ENCODE results near the gene RAMP1.
"Not testable (repeated sequence)": the region's sequence is repeated elsewhere in the genome, so short reads cannot be mapped to it uniquely, and the experiment has no call there.

Gene RAMP1

DNA sequence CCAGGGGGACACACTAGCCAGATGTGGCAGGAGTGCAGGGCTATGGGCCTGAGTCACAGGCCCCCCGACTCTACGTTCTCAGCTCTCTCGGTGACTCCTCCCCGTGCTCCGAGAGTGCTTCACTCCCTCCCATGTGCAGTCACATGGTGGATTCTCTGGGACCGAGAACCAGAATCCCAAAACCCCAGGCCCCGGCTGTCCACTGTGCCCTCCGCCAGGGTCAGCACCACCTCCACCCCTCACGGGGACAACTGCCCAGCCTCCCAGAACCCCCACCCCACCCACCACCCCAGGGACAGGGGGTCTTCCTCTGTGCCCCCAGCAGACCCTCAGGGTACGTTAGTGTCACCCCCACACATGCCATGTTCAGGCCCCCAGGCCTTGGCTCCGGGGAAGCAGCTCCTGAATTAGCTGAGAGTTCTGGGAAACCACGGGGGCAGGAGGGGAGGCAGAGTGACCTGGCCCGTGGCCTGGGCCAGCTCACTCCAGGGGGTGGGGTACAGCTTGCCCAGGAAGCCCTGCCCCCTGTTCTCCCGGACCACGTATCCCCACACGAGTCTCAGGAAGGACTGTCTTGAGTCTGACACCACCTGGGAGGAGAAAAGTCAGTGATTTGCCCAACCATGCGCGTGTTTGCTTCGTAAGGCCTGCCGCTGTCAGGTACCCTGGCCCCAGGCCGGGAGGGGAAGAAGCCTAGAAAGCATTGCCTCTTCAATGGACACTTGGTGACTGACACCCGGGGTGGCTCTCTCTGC, 4.4 kb downstream of the RAMP1 start:
- no peak for DNase-seq

DNA sequence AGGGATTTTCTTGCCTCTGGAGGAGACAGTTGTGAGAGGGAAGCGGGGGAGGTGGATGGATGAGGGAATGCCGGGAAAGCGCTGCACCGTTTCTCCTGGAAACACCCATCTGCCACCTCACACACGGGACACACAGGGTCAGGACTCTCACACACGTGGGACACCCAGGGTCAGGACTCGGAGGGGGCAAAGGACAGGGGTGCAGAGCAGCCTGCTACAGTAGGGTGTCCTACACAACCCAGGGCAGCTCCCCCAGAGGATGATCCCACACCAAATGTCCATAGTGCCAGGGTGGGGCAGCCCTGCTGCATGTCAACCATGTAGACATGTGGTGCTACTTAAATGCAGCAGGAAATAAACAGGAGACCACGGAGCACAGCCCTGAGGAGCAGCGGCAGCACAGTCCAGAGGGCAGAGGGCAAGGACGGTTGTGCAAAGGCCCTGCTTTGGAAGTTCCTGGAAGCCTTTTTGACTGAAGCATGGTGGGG, 5.1 kb downstream of the RAMP1 start:
- DNase-seq: no peak

DNA sequence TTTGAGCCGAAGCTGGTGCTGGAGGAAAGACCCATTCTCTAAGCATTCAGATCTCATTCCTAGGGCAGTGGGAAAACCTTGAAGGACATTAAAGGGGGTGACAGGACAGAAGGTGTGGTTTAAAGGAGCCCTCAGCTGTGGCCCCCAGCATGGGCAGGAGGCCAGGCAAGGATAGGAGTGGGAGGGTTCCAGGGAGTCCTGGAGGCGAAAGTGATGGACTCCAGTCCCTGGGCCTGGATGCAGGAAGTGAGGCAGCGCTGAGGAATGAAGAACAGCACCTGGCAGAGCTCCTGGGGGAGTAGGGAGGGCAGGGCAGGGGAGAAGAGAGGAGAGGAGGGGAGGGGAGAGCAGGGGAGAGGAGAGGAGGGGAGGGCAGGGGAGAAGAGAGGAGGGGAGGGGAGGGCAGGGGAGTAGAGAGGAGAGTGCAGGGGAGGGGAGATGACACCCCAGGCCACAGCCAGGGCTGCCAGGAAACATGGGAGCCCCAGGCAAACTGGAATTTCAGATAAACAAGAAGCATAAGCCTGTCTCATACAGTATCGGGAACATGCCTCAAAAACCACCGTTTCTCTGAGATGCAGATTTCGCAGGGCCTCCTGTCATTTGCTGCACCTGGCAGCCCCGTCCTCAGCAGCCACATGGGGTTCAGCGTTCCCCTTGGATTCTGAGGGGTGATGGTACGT, 5.7 kb downstream of the RAMP1 start:
- DNase-seq: no peak

DNA sequence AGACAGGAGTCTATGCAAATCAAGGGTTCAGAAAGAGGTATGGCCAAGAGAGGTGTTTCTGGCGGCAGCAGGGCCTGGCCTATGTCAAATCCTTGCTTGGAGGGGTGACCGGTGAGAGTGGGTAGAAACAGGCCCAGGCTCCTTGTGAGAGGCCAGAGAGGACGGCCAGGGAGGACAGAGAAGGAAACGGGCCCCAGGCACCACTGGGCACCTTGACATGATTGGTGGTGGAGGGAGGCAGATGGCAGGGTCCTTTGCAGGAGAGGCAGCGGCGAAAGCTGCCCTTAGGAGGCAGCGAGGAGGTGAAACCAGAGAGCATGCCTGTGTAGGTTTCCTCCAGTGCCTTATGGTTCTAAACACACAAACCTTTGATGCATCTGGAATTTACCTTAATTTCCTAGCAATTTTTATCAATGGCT, 6.2 kb downstream of the RAMP1 start:
- no peak for DNase-seq

DNA sequence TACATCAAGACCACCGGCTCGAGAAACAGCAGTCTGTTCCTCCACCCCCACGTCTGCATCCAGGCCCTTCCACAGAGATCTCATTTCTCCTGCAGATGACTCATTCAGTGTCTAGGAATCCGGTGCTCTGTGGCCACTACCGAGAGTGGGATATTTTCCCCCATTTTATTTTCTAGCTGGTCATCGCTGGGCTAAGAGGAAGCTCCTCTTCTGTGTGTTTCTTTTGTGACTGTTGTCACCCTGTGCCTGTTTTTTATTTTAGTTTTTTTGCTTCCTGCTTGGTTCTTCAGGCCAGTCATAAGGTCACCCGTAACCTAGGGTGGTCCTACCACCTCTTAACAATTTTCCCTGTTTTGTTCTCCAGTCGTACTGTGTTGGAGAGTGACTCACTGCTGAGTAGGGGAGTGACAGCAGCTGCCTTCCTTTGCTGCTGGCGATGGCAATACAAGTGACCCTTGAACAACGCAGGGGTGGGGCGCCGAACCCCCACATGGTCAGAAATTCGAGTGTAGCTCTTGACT, 6.7 kb downstream of the RAMP1 start:
- DNase-seq: no peak

DNA sequence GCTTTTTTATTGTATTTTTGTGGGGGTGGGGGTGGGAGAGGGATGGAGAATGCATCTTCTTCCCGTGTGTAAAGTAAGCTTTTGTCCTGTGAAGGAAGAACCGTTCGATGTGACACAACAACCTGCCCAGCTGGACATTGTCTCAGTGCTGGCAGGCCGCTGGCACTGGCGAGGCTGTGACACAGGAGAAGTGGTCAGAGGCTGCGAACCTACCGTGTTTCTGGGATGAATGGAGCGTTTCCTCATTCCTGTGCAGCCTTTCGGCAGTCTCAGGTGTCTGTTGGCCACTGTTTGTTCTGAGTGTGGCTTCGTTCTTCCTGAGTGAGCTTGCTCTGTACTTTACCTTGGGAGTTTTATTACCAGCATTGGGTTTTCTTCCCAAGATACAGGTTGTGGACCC, 8.0 kb downstream of the RAMP1 start:
- DNase-seq: no peak

DNA sequence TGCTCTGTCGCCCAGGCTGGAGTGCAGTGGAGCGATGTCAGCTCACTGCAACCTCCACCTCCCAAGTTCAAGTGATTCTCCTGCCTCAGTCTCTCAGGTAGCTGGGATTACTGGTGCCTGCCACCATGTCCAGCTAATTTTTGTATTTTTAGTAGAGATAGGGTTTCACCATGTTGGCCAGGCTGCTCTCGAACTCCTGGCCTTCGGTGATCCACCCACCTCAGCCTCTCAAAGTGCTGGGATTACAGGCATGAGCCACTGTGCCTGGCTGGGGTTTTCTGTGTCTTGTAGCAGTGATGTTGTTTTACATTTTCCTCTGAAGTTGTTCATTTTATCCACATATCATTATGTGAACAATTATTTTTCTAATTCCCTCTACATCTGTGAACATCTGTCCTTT, 8.7 kb downstream of the RAMP1 start:
- DNase-seq: not testable (repeated sequence)

DNA sequence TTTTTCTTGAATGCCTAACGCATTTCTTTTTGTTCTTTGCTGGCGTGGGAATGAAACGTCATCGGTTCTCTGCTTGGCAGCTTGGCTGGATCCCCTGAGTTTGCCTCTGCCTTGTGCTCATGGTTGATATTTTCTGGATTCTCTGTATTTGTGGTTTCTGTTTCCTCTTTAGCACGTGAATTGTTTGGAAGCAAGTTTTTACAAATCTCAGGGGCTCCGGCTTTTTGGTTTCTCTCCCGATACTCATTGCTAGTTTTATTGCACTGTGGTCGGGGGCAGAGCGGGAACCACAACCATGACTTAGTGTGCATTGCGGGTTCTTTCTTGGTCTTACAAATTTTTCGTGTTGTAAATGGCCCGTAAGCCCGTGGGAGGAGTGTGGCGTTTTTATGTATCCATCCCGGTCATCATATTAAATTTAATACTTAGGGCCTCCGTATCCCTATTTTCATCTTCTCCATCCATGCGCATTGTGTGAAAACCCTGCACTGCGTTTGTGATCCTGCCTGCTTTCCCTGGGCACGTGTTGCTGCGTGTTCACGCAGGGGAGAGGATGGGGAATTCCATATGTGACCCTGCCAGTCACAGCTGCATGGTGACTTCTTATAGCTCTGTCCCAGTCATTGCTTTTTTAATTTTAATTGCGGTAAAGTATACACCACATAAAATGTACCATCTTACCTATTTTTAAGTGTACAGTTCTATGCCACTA, 9.4 kb downstream of the RAMP1 start:
- no peak for DNase-seq

DNA sequence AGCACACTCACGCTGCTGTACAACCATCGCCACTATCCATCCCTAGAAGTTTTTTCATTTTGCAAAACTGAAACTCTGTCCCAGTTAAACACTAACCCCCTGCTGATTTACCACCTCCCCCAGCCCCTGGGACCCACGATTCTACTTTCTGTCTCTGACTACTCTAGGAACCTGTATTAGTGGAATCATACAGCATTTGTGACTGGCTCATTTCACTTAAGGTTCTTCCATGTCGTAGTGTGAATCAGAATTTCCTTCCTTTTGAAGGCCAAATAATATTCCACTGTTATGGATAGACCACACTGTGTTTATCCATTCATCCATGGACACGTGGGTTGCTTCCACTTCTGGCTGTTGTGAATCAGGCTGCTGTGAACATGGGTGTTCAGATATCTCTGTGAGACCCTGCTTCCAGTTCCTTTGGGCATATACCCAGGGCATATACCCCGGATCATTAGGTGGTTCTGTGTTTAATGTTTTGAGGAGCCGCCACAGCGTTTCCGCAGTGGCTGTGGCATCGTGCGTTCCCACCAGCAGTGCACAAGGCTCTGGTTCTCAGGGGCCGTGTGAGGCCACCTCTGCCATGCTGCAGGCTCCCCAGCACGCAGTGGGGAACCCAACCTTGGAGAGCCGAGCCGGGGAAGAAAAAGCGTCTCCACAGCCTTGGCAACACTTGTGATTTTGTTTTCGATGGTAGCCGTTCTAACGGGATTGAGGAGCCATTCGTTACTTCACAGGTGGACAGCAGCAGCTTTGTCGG, 10.1 kb downstream of the RAMP1 start:
- no peak for DNase-seq

DNA sequence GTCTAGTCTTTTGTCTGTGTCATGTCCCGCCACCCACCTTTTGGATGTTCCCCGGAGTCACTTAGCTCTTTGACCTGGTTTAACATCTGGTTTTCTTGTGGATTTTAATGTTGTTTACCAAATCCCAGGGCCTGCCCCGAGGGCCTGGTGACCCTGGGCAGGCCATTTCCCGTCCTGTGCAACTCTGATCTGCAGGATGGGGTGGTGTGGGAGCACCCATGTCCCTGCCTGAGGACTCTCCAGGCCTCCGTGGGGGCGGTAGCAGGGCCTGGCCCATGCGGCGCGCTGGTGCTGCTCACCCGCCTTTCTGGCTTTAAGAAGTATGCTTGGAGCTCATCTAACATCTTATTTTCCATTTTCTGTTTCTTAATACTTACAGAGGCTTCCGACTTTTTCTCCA, 10.7 kb downstream of the RAMP1 start:
- DNase-seq: no peak

DNA sequence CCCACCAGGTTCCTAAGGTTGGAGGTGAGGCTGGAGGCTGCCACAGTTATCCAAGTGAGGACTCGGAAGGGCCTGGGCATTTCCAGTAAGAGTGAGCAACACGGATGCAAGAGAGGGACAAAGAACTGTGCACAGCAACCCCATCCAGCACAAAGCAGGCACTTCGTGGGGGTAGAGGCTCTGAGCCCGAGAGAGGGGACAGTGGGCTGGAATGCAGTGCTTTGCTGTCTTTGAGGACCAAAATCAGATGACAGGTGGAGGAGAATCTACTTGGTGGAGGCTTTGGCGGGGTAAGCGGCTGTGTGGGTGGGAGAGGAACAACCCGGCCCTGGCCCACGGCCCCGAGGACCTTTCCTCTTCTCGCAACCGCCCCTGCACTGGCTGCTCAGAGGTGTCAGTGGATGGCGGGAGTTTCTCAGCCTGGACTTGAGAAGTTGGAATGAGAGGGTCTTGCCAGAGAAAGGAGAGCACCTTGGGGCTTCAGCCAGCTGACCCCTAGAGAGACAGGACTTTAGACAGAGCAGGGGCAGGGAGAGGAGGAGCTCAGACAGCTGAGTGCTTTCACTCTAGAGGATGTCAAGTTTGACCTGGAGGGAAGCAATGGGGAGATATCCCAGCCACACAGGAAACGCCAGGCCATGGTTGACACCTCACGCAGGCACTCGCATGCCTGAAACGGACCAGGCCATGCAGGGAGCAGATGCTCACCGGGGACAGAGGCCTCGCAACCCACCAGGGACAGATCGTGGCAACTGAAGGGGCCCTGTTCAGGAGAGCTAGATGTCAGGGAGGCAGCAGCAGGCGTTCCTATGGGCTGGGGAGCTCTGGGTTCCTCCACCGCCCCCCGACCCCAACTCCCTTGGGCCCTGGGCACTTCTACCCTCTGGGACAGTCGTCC, 11.6 kb downstream of the RAMP1 start:
- DNase-seq: no peak

DNA sequence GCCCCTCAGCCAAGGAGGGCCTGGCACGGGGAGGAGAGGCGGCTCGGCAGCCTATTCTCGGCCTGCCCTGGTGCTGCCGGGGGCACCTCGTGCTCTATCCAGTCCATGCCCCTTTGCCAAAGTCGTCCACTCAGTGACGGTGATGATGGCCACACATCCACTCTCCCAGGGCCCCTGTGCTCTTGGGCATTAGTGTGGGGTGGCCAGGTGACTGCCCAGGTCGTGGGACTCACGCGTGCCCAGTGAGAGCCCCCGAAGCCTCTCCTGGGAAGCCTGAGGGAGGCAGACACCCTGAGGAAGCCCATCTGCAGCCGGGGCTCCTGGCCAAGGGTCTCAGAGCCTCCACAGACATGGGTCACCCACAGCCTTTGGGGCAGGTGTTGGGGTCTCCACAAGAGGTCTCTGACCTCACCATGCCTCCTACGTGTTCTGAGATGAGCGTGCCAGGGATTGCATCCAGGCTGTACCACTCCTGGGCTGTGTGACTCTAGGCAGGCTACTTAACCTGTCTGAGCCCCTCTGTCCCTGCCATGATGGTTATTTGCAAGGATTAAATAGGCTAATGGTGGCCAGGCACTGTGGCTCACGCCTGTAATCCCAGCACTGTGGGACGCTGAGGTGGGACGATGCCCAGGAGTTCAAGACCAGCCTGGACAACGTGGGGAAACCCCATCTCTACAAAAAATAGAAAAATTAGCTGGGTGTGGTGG, 12.9 kb downstream of the RAMP1 start:
- DNase-seq: no peak

DNA sequence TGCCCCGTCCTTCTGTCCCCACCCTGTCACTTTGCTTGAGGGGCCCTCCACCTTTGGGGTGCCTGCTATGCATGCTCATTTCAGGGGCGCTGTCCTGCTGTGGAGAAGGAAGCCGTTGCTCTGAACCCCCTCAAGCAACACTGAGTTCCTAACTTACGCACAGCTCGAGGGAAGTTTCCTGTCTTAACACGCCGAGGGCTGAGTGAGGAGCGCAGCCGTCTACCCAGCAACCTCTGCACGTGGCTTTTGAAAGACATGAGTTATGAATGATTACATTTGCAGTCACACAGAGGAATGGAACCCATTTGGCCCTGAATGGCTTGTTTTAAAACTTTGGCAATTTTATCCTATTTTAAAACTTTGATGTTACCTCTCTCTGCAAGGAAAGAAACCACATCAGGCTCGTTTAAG, 14.0 kb downstream of the RAMP1 start:
- no peak for DNase-seq

DNA sequence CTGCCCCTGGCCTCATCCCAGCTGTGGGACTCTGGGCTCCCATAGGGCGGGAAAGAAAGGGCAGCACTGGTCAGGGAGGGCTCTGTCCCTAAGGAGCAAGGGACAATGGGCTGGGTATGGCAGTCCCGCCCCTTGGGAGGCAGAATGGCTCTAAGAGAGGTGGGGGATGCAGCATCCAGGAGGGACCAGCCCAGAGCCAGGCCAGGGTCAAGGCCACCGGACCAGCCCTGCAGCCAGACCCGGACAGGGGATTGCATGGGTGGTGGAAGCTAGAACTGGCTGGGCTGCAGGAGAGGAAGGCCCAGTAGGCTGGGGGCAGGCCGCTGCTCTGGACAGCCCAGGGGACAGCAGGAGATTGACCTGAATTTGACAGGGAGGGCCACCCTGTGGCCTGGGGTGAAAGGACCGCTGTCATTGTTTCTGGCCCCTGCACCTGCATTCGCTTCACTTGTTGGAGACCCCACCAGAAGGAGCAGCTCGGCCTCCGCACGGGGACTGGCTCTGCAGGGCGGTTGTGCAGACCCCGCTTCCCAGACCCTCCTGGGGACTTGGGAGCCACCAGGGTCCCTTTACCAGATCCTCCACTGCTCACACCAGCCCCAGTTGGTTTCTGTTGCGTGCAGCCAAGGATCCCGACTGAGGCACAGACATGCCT, 14.6 kb downstream of the RAMP1 start:
- no peak for DNase-seq

DNA sequence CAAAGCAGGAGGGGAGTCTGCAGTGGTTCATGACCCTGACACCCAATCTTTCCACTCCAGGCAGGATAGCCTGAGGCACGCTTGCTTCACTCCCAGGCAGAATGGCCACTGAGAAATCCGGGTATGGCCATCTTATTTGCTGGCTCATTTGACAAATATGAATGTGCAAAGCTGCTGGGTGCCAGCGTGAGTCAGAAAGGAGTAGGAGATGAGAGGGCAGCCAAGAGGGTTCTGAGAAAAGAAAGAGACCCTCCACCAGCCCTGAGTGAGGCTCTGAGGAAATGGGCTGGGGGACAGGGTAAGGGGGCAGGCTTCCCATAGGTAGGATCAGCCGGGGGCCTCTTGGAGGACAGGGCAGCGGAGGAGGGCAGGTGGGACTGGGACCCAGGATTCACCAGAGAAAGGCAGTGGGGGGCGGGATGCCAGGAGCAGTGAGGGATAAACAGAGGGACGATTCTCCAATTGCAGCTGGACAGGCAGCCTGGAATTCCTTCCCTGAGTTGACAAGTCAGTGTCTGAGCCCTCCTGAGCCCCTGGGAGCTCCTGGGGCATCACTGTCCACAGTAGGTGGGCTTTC, 15.2 kb downstream of the RAMP1 start:
- DNase-seq: no peak

DNA sequence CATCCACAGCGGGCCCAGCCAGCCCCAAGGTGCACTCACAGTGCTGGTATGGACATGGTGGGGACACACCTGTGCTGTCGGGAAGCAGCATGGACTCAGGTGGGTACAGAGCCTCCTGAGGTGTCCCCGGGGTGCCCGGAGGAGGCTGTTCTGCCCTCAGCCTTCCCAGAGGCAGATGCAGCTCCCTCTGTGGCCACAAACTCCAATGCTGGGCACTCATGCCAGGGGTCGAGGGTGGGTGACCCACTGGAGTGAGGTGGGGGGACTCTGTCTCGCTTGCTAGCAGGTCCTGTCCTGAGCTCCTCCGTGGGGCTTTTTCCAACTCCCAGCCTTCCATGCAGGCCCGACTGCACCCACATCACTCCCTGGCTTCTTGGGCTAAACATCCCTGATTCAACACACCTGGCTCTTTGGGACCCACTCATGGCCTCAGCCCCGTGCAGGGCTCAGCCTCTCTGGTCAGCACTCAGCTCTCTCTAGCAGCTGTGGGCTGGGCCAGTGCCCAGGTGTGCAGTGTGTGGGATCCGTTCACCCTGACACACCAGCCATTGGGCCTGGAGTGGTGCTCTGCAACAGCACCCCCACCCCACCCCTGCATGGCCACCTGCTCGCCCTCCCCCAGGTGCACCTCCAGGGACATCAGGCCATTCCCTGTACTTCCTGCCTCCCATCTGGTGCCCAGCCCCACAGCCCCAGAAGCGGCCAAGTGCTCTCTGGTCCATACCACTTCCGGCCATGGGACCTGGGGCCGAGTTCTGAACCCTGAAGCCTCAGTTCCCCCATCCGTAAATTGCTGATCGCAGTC, 16.0 kb downstream of the RAMP1 start:
- DNase-seq: no peak

DNA sequence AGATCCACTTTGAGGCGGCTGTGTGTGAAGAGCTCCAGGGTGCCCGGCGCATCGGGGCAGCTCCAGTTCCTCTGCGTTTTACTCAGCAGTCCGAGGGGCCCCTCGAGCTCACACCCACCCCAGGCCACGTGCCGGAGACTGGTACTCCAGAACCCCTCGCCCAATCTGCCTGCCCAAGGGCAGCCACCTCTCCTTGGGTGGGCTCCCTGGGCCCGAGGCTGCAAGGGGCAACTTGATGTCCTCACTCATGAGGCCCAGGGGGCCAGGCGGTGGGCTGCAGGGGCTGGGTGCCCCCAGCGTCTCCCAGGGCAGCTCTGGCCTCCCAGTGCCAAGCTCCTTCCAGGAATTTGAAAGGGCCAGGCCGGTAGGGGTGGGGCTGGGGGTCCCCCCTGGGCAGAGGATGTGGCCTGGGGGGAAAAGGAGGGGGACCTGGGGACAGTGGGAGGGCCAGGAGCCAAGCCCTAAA, 16.7 kb downstream of the RAMP1 start:
- DNase-seq: no peak

DNA sequence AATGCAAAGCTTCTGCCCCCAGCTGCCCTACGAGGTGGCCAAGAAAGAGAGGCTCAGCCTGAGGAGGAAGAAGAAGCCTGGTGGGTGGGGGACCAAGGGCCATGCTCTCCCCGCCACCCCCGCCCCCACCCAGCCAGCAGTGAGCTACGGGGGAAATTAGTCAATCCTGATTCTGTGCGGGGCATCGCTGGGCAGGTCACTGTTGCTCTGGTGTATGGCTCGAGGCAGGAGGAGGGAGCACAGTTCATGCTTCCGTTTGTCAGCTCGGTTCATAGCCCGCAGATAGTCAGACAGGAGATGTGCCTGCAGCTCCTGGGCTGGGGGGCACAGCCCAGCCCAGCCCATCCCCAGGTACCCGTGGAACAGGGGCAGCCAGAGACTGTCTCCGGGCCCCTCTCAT, 17.1 kb downstream of the RAMP1 start:
- no peak for DNase-seq

DNA sequence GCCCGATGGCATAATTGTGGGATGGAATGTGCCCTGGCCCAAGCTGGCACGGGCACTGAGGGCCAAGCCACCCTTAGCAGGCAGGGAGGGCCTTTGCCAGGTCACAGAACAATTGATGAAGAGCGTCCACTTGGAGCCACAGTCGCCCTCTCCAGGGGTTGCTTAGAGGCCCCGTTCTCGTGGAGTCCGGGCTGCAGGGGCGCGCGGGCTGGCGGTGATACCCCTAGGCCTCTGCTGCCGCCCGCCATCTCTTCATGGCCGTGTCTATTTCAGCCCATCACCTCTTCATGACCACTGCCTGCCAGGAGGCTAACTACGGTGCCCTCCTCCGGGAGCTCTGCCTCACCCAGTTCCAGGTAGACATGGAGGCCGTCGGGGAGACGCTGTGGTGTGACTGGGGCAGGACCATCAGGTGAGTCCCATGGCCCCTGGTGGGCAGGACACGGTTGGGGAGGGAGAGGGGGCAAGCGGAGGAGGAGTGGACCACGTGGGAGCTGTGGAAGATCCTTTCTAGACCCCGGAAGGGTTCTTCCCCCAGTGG, 17.6 kb downstream of the RAMP1 start:
- DNase-seq: no peak

Measured in SIG-M5 (cell line).